ENCODE results near the gene NUP205. TPM values are rescaled to one million over a fixed set of nuclear protein-coding genes. Genes with fewer than 3 reads are reported as not detected.

NUP205 gene
- total RNA-seq, 1 experiment from 2014 or later, result 171 TPM

GRCh38 chr7:135550196-135550595, 7.5 kb upstream of the NUP205 start (continued):
- TF ChIP-seq ATF3 (CRISPR knock-in tag; conservative IDR thresholded peaks at IDR 0.05), result no peak
- TF ChIP-seq ZBTB21 (CRISPR knock-in tag; IDR thresholded peaks at IDR 0.05; ENCODE audit: borderline replicate concordance), result no peak
- TF ChIP-seq MXD4 (CRISPR knock-in tag; IDR thresholded peaks at IDR 0.05; ENCODE audit: borderline replicate concordance), result no peak
- no peak for TF ChIP-seq USF2 (CRISPR knock-in tag; IDR thresholded peaks at IDR 0.05)

GRCh38 chr7:135552148-135552547, 5.6 kb upstream of the NUP205 start:
- Mint-ChIP-seq H3K4me3 (no peak overlapping the region), H3K36me3 (no peaks in the 10 kb centered on the region), H3K27me3 (ENCODE audit: low read depth) (no peaks in the 10 kb centered on the region), H3K4me1 (peaks cover 2% of the 10 kb centered on the region; the same call in 1 of the 2 replicates), H3K27ac (no peak overlapping the region), H3K9me3 (no peaks in the 10 kb centered on the region)
- TF ChIP-seq NFATC4 (CRISPR knock-in tag; IDR thresholded peaks at IDR 0.05) (no peak), EMX1 (CRISPR knock-in tag; IDR thresholded peaks at IDR 0.05) (no peak), TEAD4 (CRISPR knock-in tag; IDR thresholded peaks at IDR 0.05) (no peak), JUN (CRISPR knock-in tag; IDR thresholded peaks at IDR 0.05) (no peak), JAZF1 (CRISPR knock-in tag; IDR thresholded peaks at IDR 0.05) (no peak), HMGXB4 (CRISPR knock-in tag; IDR thresholded peaks at IDR 0.05) (no peak)
- ATAC-seq, result no peak
- ChIA-PET POLR2A (no interaction called here), CTCF (no interaction called here)
- no peak for DNase-seq (ENCODE audit: low spot score)

- peaks cover 2% of the 10 kb centered on the region; the same call in 1 of the 2 replicates for H3K4me1 Mint-ChIP-seq
- no peak overlapping the region for H3K4me3 Mint-ChIP-seq
- H3K27ac Mint-ChIP-seq, result no peak overlapping the region
- ATAC-seq (no peak), DNase-seq (ENCODE audit: low spot score) (no peak)
- no peaks in the 10 kb centered on the region for H3K36me3 Mint-ChIP-seq
- ChIA-PET CTCF (no interaction called here), POLR2A (no interaction called here)
- H3K27me3 Mint-ChIP-seq (ENCODE audit: low read depth), result no peaks in the 10 kb centered on the region
- TF ChIP-seq PRDM15 (CRISPR knock-in tag; IDR thresholded peaks at IDR 0.05) (no peak), GTF2I (CRISPR knock-in tag; conservative IDR thresholded peaks at IDR 0.05) (no peak), TEAD1 (CRISPR knock-in tag; IDR thresholded peaks at IDR 0.05) (no peak), ZBTB21 (CRISPR knock-in tag; IDR thresholded peaks at IDR 0.05; ENCODE audit: borderline replicate concordance) (no peak), ZBTB43 (CRISPR knock-in tag; IDR thresholded peaks at IDR 0.05) (no peak)
- H3K9me3 Mint-ChIP-seq, result no peaks in the 10 kb centered on the region
These were observed 4.4 kb upstream of the NUP205 start for GRCh38 chr7:135553346-135553745.

Data from WTC11 (cell line).